T1000 (cell line): ENCODE results near the gene ANKRD2.
"Not testable (repeated sequence)": the region's sequence is repeated elsewhere in the genome, so short reads cannot be mapped to it uniquely, and the experiment has no call there.

Experiments used
- DNase-seq: peaks from one replicate; lab custom pipeline; 2025; ENCODE audit warnings: mixed read lengths; lab: John Stamatoyannopoulos, UW

Gene ANKRD2

DNA sequence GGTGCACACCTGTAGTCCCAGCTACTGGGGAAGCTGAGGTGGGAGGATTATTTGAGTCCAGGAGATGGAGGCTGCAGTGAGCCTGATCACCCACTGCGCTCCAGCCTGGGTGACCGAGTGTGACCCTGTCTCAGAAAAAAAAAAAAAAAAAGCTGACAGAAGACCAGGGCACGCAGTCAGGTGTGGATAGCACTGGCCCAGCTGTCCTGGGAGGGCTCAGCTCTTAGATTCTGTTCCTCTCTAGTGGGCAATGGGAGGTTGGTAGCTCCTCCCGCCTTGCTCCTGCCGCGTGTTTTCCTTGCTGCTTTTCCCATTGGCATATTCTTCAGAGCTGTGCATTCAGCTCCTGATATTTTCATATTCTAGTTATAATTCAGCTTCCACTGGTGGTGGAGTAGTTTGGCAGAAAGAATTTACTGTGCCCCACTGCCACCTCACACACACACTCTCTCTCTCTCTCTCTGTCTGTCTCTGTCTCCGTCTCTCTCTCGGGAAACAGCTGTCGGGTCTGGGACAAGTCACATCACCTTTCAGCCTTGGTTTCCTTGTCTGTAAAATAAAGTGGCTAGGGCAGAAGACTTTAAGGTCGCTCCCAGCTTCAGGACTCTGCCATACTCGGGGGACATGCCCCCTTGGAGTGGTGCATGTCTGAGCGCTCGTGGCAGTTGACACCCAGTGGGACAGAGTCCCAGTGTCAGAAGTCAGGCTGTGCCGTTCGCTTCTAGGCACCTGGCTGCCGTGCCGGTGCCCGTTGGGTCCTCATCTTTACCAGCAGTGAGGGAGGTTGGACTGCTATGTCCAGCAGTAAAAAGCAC lies 25.9 kb upstream of the ANKRD2 start:
- DNase-seq: no peak

DNA sequence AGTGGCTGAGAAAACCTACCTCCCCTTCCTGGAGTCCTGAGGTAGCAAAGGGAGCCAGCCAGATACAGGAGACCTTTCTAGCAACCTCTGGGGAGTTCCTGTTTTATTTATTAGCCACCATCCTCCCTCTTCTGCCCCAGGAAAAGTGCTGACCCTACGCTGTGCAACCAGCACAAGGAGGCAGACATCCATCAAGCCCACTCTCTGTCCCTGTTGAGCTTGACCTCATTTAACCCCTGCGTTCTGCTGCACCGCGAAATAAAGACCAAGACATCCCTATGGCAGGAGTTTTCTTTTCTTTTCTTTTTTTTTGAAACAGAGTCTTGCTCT lies 25.3 kb upstream of the ANKRD2 start:
- DNase-seq: no peak

DNA sequence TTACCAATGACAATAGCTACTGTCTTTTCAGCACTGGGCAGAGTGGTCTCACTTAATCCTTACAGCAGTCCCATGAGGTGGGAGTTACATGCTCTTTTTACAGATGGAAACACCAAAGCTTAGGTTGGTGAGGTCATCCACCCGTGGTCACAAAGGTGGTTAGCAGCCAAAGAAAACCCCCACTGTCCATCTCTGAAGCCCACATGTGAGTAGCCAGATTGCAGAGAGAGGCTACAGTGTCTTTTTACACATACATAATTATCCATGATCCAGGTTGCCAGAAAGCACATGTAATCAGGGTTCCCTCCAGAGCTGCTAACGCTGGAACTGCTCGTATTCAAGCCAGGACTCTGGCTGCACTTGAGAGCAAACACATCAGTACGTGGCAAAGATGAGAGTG lies 24.6 kb upstream of the ANKRD2 start:
- no peak for DNase-seq

DNA sequence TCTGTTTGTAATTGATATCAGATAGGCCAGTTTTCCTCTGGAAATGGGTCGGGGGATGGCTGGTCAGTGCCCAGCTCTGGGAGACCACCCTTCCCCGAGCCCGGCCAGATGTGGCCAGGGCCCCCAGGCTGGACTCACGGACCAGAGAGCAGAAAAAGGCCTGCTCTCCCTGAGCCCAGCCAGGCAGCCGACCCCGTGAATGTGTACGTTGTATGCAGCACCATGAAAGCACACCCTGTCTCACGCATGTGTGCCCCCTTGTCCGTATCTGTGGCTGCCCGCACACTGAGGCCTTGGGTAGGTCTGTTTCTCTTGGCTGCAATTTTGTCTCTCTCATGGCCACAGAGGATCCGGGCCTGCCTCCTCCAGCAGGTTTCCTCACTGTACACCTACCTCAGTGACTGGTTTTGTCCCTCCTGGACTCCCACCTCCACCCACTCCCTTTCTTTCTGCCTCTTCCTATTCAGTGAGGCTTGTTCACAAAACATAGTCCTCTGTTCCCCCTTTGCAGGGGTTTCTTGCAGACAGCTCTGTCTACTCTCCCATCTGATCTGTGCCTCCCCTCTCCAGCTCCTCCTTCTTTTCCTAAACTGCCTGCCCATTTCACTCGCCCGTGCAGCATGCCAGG lies 23.6 kb upstream of the ANKRD2 start:
- no peak for DNase-seq

DNA sequence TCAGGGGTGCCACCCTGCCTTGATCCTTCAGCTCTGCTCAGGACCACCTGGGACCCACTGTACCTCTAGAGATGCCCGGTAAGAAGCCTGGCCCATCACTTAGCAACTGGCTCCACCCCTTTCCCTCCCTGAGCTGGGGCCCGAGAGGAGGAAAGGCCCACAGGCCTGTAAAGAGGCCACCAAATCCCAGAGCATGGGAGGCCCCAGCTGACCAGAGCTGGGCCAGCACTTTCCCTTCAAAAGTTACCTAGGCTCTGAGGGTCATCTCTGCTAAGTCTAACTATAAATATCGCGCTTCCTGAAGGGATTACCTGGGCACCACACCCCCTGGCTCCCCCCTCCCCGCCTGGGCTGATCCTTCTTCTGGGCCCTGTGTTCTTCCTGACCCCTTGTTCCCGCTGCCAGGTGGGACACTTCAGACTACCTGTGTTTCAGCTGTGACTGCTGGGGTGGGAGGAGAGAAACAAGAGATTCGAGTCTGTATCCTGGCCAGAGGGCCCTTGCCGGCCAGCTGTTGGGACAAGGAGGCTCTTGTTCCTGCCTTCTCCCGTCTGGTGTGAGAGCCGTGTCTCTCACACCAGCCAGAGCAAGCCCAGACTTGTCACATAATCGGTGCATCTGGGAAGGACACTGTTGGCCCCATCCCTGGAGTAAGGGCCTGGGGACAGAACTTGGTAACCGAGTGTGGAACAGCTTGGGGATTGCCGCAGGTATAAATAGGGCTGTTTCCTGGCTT lies 22.8 kb upstream of the ANKRD2 start:
- no peak for DNase-seq

- no peak for DNase-seq
Observed at GRCh38 chr10:97550336-97551149, 22.0 kb upstream of the ANKRD2 start.

DNA sequence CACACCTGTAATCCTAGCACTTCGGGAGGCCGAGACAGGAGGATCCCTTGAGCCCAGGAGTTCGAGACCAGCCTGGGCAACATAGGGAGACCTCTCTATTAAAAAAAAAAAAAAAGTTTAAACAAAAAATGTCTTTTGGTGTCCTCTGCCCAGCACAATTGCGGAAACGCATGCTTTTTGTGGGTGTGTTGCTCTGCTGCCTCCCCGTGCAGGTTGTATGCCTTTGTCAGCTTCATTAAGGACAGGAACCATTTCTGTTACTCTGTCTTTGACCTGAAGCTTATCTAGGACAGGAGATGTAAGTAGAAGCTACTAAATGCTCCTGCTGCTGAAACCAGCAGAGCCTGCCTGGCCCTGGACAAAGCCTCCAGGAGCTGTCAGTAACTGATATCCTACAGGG lies 21.3 kb upstream of the ANKRD2 start:
- DNase-seq: no peak

- DNase-seq: peak; percentile 70
Observed at GRCh38 chr10:97553575-97554031, 19.0 kb upstream of the ANKRD2 start.

DNA sequence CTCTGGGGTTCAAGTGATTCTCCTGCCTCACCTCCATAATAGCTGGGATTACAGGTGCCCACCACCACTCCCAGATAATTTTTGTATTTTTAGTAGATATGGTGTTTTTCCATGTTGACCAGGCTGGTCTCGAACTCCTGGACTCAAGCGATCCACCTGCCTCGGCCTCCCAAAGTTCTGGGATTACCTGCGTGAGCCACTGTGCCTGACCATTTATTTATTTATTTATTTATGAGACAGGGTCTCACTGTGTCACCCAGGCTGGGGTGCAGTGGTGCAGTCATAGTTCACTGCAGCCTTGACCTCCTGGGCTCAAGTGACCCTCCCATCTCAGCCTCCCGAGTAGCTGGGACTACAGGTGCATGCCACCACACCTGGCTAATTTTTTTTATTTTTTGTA lies 18.2 kb upstream of the ANKRD2 start:
- not testable (repeated sequence) for DNase-seq

DNA sequence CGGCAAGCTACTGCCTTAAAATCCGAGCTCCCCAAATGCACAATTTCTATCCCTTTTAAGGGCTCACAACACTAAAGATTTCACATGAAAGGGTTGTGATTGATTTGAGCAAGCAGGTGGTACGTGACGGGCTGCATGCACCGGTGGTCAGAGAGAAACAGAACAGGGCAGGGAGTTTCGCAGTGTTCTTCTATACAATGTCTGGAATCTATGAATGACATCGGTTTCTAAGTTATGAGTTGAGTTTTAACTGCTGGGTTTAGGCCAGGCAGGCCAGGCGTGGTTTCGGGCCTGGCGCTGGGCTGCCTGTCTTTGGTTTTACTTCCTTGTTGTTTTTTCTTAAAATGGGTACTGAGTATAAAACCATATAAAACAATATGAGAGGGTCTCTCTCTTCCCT lies 17.0 kb upstream of the ANKRD2 start:
- DNase-seq: not testable (repeated sequence)

GRCh38 chr10:97560731-97561381 lies 11.7 kb upstream of the ANKRD2 start:
- not testable (repeated sequence) for DNase-seq

DNA sequence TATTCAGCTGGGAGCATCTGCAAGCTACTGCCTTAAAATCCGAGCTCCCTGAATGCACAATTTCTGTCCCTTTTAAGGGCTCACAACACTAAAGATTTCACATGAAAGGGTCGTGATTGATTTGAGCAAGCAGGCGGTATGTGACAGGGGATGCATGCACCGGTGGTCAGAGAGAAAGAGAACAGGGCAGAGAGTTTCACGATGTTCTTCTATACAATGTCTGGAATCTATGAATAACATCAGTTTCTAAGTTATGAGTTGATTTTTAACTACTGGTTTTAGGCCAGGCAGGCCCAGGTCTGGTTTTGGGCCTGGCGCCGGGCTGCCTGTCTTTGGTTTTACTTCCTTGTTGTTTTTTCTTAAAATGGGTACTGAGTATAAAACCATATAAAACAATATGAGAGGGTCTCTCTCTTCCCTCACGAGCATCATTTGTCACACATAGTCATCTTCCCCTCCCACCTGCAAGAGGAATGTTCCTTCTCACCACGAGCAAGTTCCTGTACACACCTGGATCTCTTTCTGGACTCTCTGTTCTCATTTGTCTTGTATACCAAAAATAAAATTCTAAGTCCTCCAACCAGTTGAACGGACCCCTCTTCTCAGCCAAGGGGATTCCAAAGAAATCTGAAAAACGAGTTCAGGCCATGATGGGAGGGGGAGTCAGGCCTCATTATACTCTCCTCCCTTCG lies 11.0 kb upstream of the ANKRD2 start:
- DNase-seq: not testable (repeated sequence)

DNA sequence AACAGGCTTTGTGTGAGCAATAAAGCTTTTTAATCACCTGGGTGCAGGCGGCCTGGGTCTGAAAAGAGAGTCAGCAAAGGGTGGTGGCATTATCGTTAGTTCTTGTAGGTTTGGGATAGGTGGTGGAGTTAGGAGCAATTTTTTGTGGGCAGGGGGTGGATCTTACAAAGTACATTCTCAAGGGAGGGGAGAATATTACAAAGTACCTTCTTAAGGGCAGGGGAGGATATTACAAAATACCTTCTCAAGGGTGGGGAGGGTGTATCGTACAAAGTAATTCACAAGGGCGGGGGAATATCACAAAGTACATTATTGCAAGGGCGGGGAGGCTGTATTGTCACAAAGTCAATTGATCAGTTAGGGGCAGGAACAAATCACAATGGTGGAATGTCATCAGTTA lies 10.2 kb upstream of the ANKRD2 start:
- not testable (repeated sequence) for DNase-seq

DNA sequence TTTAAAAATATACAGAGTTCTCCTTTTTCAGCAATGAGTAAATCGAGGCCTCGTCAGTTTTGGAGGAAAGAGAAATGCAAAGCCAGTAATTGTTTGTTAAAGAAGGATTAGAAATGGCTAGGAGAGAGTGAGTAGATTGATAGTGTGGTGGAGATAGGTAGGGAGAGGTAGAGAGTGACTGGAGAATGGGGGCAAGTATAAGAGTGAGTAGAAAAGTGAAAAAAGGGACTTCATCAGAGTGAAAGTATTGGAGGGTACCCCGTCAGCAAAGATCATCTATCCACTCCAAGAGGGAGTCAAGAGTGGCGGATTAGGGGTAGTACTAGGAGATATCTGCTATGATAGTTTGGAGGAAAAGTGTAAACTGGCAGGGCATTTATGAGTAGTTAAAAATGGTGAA lies 9.2 kb upstream of the ANKRD2 start:
- no peak for DNase-seq

GRCh38 chr10:97564776-97565175 lies 7.8 kb upstream of the ANKRD2 start:
- no peak for DNase-seq

GRCh38 chr10:97566336-97566996 lies 6.1 kb upstream of the ANKRD2 start:
- no peak for DNase-seq

DNA sequence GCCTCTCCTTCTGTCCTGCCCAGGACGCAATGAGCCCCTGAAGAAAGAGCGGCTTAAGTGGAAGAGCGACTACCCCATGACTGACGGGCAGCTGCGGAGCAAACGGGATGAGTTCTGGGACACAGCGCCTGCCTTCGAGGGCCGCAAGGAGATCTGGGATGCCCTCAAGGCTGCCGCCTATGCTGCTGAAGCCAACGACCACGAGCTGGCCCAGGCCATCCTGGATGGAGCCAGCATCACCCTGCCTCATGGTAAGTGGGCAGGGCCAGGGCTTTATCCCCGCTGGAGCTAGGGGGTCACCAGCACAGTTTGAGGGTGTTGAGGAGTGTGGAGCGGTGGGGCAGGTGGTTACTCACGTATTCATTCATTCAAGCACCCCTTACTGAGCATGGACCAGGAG lies 4.7 kb upstream of the ANKRD2 start:
- no peak for DNase-seq

DNA sequence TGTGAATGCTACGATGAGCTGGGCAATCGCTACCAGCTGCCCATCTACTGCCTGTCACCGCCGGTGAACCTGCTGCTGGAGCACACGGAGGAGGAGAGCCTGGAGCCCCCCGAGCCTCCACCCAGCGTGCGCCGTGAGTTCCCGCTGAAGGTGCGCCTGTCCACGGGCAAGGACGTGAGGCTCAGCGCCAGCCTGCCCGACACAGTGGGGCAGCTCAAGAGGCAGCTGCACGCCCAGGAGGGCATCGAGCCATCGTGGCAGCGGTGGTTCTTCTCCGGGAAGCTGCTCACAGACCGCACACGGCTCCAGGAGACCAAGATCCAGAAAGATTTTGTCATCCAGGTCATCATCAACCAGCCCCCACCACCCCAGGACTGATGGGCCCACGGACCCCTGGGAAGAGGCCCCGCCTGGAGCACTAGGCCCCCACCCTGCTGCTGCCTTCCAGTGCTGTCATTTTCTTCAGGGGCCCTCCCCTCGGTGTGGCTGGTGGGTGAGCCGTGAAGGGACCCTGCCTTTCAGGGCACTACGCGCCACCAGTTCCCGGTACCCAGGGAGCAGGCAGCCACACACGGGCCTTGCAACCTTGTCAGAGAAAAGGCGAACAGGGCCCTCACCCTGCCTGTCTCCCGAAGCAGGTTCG lies 2.3 kb upstream of the ANKRD2 start:
- DNase-seq: no peak

- DNase-seq: no peak
Observed at GRCh38 chr10:97570789-97571471, 1.6 kb upstream of the ANKRD2 start.
